GM23338 (cell line): ENCODE data around the gene PPM1H. TPM values are rescaled to one million over a fixed set of nuclear protein-coding genes. Genes with fewer than 3 reads are reported as not detected.
A peak's percentile ranks its signal among the peaks of the same experiment; 100 is the strongest.

ENCODE experiments used
- ATAC-seq: fragments of 200-7000 bp; cut with Tn5 transposase; 3 replicates; pipeline ENCODE4 v1.9.1; 2020
- DNase-seq: peaks from one replicate; pipeline ENCODE4 v3.0.0-alpha.2; 2015; ENCODE audit warnings: low spot score
- H2AFZ ChIP-seq: fragments of 200-600 bp; sonication (generic); 2 replicates; pipeline ENCODE4 v1.8.0; 2016; ENCODE audit warnings: antibody characterized with exemption, mild to moderate bottlenecking, moderate library complexity
- H3F3A ChIP-seq: fragments of 200-600 bp; sonication (generic); replicated peaks from 2 replicates; pipeline ENCODE4 v1.8.0; 2017; ENCODE audit warnings: antibody characterized with exemption, mixed run types, low read depth
- H3K27ac ChIP-seq: fragments of 200-600 bp; sonication (generic); 2 replicates; pipeline ENCODE4 v1.6.1; 2016; ENCODE audit warnings: low read depth
- H3K27me3 ChIP-seq: fragments of 200-600 bp; sonication (generic); 2 replicates; pipeline ENCODE4 v1.8.0; 2016; ENCODE audit warnings: mild to moderate bottlenecking, mixed run types, moderate library complexity; ENCODE audit not compliant: insufficient read depth
- H3K36me3 ChIP-seq: fragments of 200-600 bp; sonication (generic); 2 replicates; pipeline ENCODE4 v1.8.0; 2016; ENCODE audit warnings: mild to moderate bottlenecking; ENCODE audit not compliant: insufficient read depth
- H3K4me1 ChIP-seq: fragments of 200-600 bp; sonication (generic); 2 replicates; pipeline ENCODE4 v1.8.0; 2016; ENCODE audit warnings: mild to moderate bottlenecking, moderate library complexity; ENCODE audit not compliant: insufficient read depth
- H3K4me2 ChIP-seq: fragments of 200-600 bp; sonication (generic); 2 replicates; pipeline ENCODE4 v1.7.1; 2017; ENCODE audit warnings: mixed run types
- H3K4me3 ChIP-seq: fragments of 200-600 bp; sonication (generic); 2 replicates; pipeline ENCODE4 v1.6.1; 2016; ENCODE audit warnings: mixed run types
- H3K79me2 ChIP-seq: fragments of 200-600 bp; sonication (generic); replicated peaks from 2 replicates; pipeline ENCODE4 v1.8.0; 2017; ENCODE audit warnings: mild to moderate bottlenecking; ENCODE audit not compliant: insufficient read depth
- H3K9me2 ChIP-seq: fragments of 200-600 bp; sonication (generic); 2 replicates; pipeline ENCODE4 v1.8.0; 2017; ENCODE audit not compliant: insufficient read depth
- H4K20me1 ChIP-seq: fragments of 200-600 bp; sonication (generic); replicated peaks from 2 replicates; pipeline ENCODE4 v1.8.0; 2017; ENCODE audit warnings: mild to moderate bottlenecking; ENCODE audit not compliant: insufficient read depth
- H3K27ac Mint-ChIP-seq: 2 replicates; pipeline ENCODE4 v1.8.0; 2020; ENCODE audit warnings: inconsistent platforms, mild to moderate bottlenecking, moderate library complexity, mixed read lengths
- H3K27me3 Mint-ChIP-seq: 3 replicates; pipeline ENCODE4 v1.8.0; 2022; ENCODE audit warnings: low read depth, mild to moderate bottlenecking, moderate library complexity, mixed read lengths, inconsistent platforms; ENCODE audit not compliant: insufficient read depth, poor library complexity
- H3K36me3 Mint-ChIP-seq: 3 replicates; pipeline ENCODE4 v1.8.0; 2021; ENCODE audit warnings: low read depth, mild to moderate bottlenecking, inconsistent platforms, moderate library complexity, mixed read lengths
- H3K4me1 Mint-ChIP-seq: 3 replicates; pipeline ENCODE4 v1.8.0; 2020; ENCODE audit warnings: mild to moderate bottlenecking, inconsistent platforms, mixed read lengths
- H3K4me3 Mint-ChIP-seq: 3 replicates; pipeline ENCODE4 v1.8.0; 2021; ENCODE audit warnings: moderate library complexity, mild to moderate bottlenecking, inconsistent platforms, mixed read lengths
- H3K9me3 Mint-ChIP-seq: 3 replicates; pipeline ENCODE4 v1.8.0; 2020; ENCODE audit warnings: moderate library complexity, mild to moderate bottlenecking, inconsistent platforms, mixed read lengths
- CREB1 ChIP-seq: fragments of 250-450 bp; sonication (Bioruptor Pico); IDR thresholded peaks from 2 replicates; pipeline ENCODE4 v1.5.0; 2020; ENCODE audit warnings: low read depth, mild to moderate bottlenecking, moderate library complexity
- EZH2 ChIP-seq: fragments of 200-600 bp; sonication (generic); IDR thresholded peaks from one replicate; pipeline ENCODE4 v1.8.0; 2017; ENCODE audit warnings: antibody characterized with exemption, mild to moderate bottlenecking, low read depth; ENCODE audit not compliant: unreplicated experiment
- EZH2phosphoT487 ChIP-seq: fragments of 200-600 bp; sonication (generic); IDR thresholded peaks from one replicate; pipeline ENCODE4 v1.8.1; 2018; ENCODE audit warnings: antibody characterized with exemption; ENCODE audit not compliant: unreplicated experiment
- JUNB ChIP-seq: IDR thresholded peaks from one replicate; pipeline ENCODE4 v1.6.1; 2016; ENCODE audit warnings: antibody characterized with exemption; ENCODE audit not compliant: unreplicated experiment
- NANOG ChIP-seq: IDR thresholded peaks from 2 replicates; pipeline ENCODE4 v1.6.1; 2016; ENCODE audit warnings: antibody characterized with exemption, borderline replicate concordance
- POLR2AphosphoS5 ChIP-seq: IDR thresholded peaks from 2 replicates; pipeline ENCODE4 v1.6.1; 2016; ENCODE audit warnings: antibody characterized with exemption, low read depth
- STAT1 ChIP-seq: IDR thresholded peaks from one replicate; pipeline ENCODE4 v1.6.1; 2016; ENCODE audit warnings: antibody characterized with exemption; ENCODE audit not compliant: unreplicated experiment
- ZNF114 ChIP-seq: fragments of 250-450 bp; sonication (Bioruptor Pico); IDR thresholded peaks from 2 replicates; pipeline ENCODE4 v1.5.0; 2020; ENCODE audit warnings: mild to moderate bottlenecking, moderate library complexity
- ZNF331 ChIP-seq: fragments of 250-450 bp; sonication (Bioruptor Pico); IDR thresholded peaks from 2 replicates; pipeline ENCODE4 v1.5.0; 2020; ENCODE audit warnings: low read depth, mild to moderate bottlenecking, moderate library complexity
- polyA plus RNA-seq: library from polyadenylated mRNA; unstranded; fragments of >200 nt; fragmentation: Nextera tagmentation; extraction: Ambion mirVana; gene quantifications from 2 replicates; pipeline ENCODE4 v1.2.1, GENCODE V29; 2016
- total RNA-seq: library from RNA; depleted of rRNA; stranded (reverse); fragments of >200 nt; shearing (Covaris generic); gene quantifications from 2 replicates; pipeline ENCODE4 v1.2.3, GENCODE V29; 2014
- TF ChIP-seq, protein P1 (sequence below): IDR thresholded peaks from 2 replicates; pipeline ENCODE4 v1.6.1; 2016; ENCODE audit warnings: antibody characterized with exemption
- TF ChIP-seq, protein P2 (sequence below): IDR thresholded peaks from one replicate; pipeline ENCODE4 v1.6.1; 2018; ENCODE audit warnings: antibody characterized with exemption; ENCODE audit not compliant: unreplicated experiment
- TF ChIP-seq, protein P3 (sequence below): fragments of 250-450 bp; sonication (Bioruptor Pico); IDR thresholded peaks from 2 replicates; pipeline ENCODE4 v1.5.0; 2020; ENCODE audit warnings: mild to moderate bottlenecking, moderate library complexity
- TF ChIP-seq, protein P4 (sequence below), 2 experiments: fragments of 200-600 bp in 1 of 2; sonication (generic) in 1 of 2; conservative IDR thresholded peaks; 2 replicates each; pipeline versions ENCODE4 v1.5.1 to v1.6.1; 2016 to 2017; ENCODE audit warnings: antibody characterized with exemption in 2 of 2, low read depth in 2 of 2, mild to moderate bottlenecking in 2 of 2, moderate library complexity in 1 of 2

Gene PPM1H
- total and polyA plus RNA-seq, 2 experiments from 2014 or later: 11.4 to 41.2 TPM

- no peak for TF ChIP-seq ZNF114 (CRISPR knock-in tag)
- no peak for TF ChIP-seq EZH2
- TF ChIP-seq, protein P1, sequence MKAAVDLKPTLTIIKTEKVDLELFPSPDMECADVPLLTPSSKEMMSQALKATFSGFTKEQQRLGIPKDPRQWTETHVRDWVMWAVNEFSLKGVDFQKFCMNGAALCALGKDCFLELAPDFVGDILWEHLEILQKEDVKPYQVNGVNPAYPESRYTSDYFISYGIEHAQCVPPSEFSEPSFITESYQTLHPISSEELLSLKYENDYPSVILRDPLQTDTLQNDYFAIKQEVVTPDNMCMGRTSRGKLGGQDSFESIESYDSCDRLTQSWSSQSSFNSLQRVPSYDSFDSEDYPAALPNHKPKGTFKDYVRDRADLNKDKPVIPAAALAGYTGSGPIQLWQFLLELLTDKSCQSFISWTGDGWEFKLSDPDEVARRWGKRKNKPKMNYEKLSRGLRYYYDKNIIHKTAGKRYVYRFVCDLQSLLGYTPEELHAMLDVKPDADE: no peak
- TF ChIP-seq, protein P2, sequence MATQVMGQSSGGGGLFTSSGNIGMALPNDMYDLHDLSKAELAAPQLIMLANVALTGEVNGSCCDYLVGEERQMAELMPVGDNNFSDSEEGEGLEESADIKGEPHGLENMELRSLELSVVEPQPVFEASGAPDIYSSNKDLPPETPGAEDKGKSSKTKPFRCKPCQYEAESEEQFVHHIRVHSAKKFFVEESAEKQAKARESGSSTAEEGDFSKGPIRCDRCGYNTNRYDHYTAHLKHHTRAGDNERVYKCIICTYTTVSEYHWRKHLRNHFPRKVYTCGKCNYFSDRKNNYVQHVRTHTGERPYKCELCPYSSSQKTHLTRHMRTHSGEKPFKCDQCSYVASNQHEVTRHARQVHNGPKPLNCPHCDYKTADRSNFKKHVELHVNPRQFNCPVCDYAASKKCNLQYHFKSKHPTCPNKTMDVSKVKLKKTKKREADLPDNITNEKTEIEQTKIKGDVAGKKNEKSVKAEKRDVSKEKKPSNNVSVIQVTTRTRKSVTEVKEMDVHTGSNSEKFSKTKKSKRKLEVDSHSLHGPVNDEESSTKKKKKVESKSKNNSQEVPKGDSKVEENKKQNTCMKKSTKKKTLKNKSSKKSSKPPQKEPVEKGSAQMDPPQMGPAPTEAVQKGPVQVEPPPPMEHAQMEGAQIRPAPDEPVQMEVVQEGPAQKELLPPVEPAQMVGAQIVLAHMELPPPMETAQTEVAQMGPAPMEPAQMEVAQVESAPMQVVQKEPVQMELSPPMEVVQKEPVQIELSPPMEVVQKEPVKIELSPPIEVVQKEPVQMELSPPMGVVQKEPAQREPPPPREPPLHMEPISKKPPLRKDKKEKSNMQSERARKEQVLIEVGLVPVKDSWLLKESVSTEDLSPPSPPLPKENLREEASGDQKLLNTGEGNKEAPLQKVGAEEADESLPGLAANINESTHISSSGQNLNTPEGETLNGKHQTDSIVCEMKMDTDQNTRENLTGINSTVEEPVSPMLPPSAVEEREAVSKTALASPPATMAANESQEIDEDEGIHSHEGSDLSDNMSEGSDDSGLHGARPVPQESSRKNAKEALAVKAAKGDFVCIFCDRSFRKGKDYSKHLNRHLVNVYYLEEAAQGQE: no peak
- no peak for TF ChIP-seq NANOG
- TF ChIP-seq STAT1: no peak
- TF ChIP-seq ZNF331: no peak
- TF ChIP-seq, protein P3, sequence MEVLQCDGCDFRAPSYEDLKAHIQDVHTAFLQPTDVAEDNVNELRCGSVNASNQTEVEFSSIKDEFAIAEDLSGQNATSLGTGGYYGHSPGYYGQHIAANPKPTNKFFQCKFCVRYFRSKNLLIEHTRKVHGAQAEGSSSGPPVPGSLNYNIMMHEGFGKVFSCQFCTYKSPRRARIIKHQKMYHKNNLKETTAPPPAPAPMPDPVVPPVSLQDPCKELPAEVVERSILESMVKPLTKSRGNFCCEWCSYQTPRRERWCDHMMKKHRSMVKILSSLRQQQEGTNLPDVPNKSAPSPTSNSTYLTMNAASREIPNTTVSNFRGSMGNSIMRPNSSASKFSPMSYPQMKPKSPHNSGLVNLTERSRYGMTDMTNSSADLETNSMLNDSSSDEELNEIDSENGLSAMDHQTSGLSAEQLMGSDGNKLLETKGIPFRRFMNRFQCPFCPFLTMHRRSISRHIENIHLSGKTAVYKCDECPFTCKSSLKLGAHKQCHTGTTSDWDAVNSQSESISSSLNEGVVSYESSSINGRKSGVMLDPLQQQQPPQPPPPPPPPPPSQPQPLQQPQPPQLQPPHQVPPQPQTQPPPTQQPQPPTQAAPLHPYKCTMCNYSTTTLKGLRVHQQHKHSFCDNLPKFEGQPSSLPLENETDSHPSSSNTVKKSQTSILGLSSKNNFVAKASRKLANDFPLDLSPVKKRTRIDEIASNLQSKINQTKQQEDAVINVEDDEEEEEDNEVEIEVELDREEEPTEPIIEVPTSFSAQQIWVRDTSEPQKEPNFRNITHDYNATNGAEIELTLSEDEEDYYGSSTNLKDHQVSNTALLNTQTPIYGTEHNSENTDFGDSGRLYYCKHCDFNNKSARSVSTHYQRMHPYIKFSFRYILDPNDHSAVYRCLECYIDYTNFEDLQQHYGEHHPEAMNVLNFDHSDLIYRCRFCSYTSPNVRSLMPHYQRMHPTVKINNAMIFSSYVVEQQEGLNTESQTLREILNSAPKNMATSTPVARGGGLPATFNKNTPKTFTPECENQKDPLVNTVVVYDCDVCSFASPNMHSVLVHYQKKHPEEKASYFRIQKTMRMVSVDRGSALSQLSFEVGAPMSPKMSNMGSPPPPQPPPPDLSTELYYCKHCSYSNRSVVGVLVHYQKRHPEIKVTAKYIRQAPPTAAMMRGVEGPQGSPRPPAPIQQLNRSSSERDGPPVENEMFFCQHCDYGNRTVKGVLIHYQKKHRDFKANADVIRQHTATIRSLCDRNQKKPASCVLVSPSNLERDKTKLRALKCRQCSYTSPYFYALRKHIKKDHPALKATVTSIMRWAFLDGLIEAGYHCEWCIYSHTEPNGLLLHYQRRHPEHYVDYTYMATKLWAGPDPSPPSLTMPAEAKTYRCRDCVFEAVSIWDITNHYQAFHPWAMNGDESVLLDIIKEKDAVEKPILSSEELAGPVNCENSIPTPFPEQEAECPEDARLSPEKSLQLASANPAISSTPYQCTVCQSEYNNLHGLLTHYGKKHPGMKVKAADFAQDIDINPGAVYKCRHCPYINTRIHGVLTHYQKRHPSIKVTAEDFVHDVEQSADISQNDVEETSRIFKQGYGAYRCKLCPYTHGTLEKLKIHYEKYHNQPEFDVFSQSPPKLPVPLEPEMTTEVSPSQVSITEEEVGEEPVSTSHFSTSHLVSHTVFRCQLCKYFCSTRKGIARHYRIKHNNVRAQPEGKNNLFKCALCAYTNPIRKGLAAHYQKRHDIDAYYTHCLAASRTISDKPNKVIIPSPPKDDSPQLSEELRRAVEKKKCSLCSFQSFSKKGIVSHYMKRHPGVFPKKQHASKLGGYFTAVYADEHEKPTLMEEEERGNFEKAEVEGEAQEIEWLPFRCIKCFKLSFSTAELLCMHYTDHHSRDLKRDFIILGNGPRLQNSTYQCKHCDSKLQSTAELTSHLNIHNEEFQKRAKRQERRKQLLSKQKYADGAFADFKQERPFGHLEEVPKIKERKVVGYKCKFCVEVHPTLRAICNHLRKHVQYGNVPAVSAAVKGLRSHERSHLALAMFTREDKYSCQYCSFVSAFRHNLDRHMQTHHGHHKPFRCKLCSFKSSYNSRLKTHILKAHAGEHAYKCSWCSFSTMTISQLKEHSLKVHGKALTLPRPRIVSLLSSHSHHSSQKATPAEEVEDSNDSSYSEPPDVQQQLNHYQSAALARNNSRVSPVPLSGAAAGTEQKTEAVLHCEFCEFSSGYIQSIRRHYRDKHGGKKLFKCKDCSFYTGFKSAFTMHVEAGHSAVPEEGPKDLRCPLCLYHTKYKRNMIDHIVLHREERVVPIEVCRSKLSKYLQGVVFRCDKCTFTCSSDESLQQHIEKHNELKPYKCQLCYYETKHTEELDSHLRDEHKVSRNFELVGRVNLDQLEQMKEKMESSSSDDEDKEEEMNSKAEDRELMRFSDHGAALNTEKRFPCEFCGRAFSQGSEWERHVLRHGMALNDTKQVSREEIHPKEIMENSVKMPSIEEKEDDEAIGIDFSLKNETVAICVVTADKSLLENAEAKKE (CRISPR knock-in tag): no peak
- TF ChIP-seq EZH2phosphoT487: no peak
- TF ChIP-seq JUNB: no peak
- TF ChIP-seq POLR2AphosphoS5: no peak
- TF ChIP-seq, protein P4, sequence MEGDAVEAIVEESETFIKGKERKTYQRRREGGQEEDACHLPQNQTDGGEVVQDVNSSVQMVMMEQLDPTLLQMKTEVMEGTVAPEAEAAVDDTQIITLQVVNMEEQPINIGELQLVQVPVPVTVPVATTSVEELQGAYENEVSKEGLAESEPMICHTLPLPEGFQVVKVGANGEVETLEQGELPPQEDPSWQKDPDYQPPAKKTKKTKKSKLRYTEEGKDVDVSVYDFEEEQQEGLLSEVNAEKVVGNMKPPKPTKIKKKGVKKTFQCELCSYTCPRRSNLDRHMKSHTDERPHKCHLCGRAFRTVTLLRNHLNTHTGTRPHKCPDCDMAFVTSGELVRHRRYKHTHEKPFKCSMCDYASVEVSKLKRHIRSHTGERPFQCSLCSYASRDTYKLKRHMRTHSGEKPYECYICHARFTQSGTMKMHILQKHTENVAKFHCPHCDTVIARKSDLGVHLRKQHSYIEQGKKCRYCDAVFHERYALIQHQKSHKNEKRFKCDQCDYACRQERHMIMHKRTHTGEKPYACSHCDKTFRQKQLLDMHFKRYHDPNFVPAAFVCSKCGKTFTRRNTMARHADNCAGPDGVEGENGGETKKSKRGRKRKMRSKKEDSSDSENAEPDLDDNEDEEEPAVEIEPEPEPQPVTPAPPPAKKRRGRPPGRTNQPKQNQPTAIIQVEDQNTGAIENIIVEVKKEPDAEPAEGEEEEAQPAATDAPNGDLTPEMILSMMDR (conservative IDR thresholded peaks at IDR 0.05; ENCODE audit: low read depth in 2 of 2): no peak
- no peak for TF ChIP-seq CREB1 (CRISPR knock-in tag)
- no peaks in the 10 kb centered on the region for H3K9me3 Mint-ChIP-seq
- Histone ChIP-seq H3K27ac (no peak overlapping the region), H3K27me3 (no peaks in the 10 kb centered on the region), H3F3A (no peaks in the 10 kb centered on the region), H3K36me3 (no peaks in the 10 kb centered on the region), H3K79me2 (peaks cover 60% of the 10 kb centered on the region), H4K20me1 (no peaks in the 10 kb centered on the region; the same call in 1 of the 2 replicates), H3K4me3 (no peak overlapping the region), H3K9me2 (no peaks in the 10 kb centered on the region), H3K4me2 (no peak overlapping the region), H2AFZ (no peak overlapping the region), H3K4me1 (peaks cover 33% of the 10 kb centered on the region)
- peak overlapping the region; percentile 10; the same call in 1 of the 2 replicates for H3K27ac Mint-ChIP-seq
- H3K4me3 Mint-ChIP-seq: no peak overlapping the region
- peaks cover 62% of the 10 kb centered on the region for H3K4me1 Mint-ChIP-seq
- no peak for ATAC-seq
- DNase-seq: no peak
- peaks cover 10% of the 10 kb centered on the region; the same call in 2 of the 3 replicates for H3K36me3 Mint-ChIP-seq
- peaks cover 2% of the 10 kb centered on the region for H3K27me3 Mint-ChIP-seq
Observed at GRCh38 chr12:62911286-62911685, 23.7 kb downstream of the PPM1H start.
